GM21528 (cell line): ENCODE measurements around the gene TTC27.

Experiments
- ATAC-seq: cut with Tn5 transposase; IDR thresholded peaks from one replicate; pipeline ENCODE4 v1.9.1; 2021; ENCODE audit warnings: mild to moderate bottlenecking, moderate library complexity; ENCODE audit not compliant: unreplicated experiment, low FRiP score

TTC27 gene

DNA sequence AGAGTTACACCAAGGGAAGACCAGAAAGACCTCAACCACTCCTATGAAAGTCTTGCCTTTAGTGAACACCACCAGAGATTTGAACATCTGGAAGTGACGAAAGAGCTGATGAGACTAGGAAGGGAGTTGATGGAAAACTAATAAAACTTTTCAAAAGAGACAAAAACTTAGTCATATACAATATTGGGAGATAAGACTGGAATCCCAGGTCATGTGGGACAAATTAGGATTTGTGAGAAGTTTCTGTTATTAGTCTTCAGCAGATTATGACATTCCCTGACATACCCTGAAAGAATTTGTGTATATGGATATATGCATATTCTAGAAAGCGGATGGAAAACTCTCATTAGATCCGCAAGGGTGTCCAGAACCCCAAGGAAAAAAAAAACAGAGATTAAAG lies 173.9 kb downstream of the TTC27 start:
- ATAC-seq, result no peak

DNA sequence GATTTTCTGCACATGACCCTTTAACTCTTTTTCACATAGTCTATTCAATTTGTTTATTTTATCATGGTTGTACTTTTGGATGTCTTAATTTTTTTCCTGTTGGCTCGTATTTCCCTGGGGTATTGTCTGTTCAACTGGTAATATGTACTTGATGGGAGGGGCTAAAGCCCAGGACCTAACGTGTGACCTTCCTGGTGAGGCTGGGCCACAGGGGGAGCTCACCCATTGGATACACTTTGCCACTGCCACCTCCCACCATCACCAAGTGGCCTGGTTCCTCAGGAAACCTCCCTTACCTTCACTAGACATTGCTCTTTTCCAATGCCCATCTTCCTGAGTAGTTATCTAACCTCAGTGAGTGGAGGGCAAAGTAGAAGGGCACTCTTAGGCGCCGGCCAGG lies 175.0 kb downstream of the TTC27 start:
- no peak for ATAC-seq

DNA sequence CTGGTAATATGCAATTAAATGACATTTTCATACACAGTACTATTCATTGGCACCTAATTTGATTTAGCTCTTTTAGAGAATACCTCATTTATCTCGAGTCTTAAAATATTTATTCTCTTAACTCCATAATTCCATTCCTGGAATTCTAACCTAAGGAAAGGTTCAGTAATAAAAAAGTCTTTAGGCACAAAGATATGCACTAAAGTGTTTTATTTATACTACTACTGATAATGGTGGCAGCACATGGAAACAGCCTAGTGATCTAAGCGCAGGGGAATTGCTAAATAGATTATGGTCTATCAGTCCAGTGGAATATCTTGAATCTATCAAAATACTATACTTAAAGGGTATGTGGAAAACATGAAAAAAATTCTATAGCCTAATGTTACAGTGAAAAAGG lies 176.4 kb downstream of the TTC27 start:
- no peak for ATAC-seq

DNA sequence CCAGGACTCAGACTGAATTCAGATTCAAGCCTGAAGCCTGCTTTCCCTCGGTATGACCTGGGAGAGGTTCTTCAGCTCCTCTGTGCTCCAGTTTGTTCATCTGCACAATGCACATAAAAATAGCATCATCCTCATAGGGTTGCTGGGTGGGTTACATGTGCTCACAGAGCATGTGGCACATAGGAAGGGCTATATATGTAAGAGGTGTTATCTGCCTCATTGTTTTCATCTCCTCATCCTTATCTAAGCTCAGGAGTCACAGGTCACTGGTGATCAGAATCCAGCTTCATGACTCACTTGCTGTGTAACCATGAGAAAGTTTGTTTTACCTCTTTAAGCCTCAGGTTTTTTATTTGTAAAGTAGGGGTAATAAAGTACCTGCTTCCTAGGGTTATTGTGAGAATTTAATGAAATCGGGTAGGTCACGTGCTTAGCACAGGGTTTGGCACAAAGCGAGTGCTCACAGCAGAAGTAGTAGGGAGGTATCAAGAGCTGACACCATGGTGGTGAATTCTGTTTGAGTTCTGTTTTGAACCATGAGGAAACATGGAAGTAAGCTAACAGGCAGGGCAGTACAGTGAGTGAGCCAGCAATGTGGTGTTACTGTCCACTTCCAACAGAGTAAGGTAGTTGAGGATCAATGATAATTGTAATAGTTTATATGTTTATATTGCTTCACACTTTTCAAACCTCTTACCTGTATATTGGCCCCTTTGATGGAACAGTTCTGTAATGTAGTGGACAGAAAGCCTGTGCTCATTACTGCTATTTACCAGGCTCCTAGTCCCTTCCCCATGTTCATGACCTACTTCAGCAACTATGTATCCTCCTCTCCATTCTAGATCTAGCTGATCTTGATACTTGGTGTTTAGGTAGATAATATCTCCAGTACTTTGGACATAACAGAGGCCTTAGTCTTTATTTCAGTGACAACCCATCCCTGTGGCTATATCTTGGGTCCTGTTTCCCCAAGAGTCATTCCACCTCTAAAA lies 177.6 kb downstream of the TTC27 start:
- ATAC-seq, result no peak

DNA sequence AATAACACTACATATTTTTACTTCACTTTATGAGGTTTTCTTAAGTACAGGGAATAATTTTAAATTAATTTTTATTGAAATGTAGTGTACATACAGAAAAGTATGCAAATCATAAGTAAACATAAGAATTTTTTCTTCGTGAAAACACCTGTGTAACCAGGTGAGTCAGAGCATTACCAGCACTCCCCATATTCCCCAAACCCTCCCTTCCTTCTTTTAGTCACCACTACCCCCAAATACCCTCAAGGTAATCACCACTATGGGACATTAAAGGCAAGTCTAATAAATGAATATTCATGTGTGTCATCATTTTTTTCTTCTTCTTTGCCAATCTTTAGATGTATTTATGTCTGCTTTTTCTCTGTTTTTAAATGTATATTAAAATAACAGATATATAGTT lies 179.0 kb downstream of the TTC27 start:
- ATAC-seq, result no peak

DNA sequence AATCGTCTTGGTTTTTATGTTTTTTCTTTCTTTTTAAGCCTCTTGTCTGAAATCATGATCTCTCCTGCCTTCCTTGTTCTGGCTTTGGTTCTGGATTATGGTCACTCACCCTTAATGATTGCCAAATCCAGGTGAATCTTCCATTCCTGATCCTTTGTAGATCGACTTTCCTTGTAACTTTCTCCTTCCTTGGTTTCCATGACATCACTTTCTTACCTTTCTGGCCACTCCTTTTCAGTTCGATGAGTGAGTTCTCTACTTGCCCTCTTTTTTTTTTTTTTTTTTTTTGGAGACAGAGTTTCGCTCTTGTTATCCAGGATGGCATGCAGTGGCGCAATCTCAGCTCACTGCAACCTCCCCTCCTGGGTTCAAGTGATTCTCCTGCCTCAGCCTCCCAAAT lies 179.8 kb downstream of the TTC27 start:
- ATAC-seq, result no peak

DNA sequence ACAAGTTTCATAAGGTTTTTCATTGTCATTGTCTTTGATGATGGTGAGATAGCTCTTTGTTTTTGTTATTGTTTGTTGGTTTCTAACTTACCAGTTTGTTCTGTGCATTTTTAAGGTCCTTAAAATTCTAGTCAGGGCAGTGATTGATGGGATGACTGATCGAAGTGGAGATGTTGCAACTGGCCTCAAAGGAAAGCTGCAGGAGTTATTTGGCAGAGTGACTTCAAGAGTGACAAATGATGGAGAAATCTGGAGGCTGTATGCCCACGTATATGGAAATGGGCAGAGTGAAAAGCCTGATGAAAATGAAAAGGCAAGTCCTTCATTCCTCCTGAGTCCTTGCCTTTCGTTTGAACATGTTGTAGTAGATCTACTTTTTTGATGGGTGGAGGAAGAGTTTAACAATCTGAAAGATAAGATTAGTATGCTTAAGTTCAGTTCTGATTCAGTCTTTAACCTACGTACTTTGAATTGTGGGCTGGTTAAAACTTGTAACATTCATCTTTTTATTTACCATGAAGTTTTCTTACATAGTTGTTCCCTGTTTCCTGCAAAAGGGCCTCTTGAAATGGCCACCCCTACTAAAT lies 183.2 kb downstream of the TTC27 start:
- no peak for ATAC-seq

DNA sequence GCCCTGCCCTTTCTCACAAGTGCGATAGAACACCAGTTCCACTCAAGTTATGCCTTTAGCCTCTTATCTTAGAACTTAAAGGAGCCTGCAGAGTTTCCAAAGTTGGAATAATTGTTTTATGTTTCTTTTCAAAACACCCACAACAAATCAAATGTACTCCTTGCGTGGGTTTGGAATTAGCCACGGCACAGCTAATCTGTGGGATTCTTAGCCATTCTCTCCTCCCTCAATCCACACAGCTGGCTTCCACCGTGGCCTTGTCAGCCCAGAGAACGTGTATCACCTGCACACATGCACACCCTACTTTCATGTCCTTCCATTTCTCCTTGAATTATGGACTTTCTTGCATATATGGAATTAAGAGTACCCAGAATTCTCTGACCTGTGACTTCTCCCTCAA lies 183.8 kb downstream of the TTC27 start:
- no peak for ATAC-seq

DNA sequence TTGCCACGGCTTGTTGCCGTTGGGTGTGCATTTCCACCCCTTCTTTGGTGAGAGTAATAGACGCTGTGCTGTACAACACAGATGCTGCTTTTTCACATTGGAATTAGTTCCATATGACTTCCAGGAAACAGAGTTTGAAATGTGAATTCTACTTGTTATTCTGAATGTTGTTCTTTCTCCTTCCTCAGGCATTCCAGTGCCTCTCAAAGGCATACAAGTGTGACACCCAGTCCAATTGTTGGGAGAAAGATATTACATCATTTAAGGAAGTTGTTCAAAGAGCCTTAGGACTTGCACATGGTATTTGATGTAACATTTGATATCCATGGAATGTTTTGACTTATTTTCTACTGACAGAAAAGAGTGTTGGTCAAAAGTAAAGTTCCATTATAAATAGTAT lies 184.5 kb downstream of the TTC27 start:
- no peak for ATAC-seq

DNA sequence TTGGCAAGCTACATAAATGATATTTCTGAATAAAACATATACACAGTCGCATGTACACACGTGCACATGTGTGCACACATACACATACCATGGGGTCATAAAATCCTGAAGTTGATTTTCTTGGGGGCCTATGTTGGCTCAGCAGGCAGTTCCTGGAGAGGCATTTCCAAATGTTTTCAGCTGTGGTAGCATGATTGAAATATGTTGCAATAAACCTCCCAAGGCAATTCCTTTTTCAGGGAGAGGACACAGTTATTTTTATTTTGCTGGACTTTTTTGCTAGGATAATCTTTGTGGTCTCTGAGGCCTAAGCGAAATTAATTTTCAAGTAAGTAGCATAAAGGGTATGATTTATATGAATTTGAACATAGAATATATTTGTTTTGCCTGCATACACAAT lies 192.2 kb downstream of the TTC27 start:
- no peak for ATAC-seq

DNA sequence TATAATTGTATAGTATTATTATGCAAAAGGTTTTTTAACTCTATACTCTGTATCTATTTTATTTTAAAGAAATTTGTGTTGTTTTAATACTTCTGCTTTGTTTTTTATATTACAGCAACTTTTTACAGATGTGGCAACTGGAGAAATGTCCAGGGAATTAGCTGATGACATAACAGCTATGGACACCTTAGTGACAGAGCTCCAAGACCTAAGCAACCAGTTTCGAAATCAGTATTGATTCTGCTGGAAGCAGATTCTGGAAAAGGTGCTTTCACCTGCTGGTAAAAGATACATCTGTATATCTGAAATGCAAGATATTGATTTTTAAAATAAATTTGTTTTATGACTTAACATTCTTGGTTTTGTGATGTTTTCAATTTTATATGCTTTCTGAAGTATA lies 192.9 kb downstream of the TTC27 start:
- no peak for ATAC-seq

DNA sequence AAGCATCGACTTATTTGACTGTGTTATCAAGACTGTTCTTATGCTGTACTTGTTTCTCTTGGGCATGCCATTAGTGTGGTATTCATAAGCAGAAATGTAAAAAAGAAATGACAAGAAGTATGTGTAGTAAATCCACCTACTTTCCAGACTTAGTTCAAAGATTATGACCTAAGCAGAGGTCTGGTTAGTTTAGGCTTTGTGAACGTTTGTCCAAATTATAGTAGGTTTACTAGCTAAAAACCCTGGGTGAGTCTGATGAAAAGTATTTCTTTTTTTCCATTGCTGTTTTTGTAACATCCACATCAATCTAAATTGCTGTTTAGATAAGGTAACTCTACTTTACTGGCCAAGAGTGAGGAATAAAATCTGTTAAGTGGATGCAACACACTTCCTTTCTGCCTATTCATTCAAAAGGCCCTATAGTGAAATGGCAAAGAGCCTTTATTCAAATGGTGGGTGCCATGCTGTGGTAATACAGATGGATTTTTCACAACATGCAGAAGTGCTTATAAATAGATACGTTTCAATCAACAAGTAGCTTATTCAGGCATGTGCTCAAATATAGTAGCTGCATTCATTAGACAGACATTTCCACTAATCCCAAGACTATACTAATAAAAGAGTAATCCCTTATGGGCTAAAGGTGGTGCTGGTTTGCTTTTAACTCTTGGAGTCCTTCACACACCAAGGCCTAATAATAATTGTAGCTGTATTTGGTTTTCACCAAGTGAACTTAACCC lies 196.4 kb downstream of the TTC27 start:
- no peak for ATAC-seq

DNA sequence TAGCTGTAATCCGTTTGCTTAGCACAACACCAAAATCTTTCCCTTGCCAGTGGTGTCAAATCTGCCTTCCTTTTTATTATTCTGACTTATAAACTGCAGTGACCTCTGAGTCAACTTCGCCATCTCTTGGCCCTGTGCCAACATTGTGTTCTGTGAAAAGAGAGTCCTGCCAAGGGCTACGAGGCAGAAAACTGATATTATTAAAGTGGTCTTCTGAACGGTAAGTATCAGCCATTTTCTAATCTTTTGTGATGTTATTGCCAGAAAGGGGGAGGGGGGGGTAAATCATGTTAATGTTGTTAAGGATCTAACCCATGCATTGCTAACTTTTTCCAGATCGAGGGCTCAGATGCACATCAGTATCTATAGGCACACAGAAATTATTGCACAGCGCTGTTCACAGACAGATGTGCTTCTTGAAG lies 197.5 kb downstream of the TTC27 start:
- no peak for ATAC-seq

DNA sequence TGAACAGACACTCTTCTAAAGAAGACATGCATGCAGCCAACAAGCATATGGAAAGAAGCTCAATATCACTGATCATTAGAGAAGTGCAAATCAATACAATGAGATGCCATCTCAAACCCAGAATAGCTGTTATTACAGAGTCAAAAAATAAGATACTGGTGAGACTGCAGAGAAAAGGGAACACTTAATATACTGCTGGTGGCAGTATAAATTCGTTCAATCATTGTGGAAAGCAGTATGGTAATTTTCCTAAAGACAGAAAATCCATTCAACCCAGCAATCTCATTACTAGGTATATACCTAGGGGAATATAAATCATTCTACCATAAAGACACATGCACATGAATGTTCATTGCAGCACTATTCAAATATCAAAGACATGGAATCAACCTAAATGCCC lies 202.3 kb downstream of the TTC27 start:
- ATAC-seq, result no peak

DNA sequence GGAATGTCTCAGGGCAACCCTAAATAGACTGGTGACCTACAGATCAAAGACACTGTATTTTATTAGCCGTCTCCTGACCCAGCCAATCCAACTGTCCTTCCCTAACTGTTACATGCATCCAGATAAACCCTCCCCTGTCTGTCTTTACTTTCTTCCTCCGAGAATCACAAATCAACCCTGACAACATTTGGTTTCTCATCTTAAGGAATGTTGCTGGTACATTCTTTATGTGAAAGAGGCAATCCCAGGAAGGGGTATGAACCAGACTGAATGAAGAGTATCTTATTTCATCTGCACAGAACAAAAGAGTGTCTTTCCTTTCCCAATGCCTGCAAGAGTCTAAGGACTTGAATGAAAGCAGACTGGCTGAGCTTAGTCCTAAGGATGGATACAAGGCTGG lies 205.0 kb downstream of the TTC27 start:
- no peak for ATAC-seq

DNA sequence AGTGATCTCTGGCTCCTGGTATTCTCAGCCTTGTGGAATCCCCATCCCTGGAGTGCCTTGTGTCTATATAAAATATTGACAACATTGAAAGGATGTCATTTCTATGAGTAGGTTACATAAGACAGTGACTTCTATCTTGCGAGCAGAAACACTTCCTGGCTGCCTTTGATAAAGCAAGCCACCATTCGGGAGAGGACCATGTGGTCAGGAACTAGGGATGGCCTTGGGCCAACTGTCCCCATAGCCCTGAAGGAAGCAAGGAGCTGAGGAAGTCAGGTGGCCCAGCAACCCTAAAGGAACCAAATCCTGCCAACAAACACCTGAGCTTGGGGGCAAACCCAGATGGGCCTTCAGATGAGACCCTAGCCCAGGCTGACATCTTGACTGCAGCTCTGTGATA lies 205.9 kb downstream of the TTC27 start:
- no peak for ATAC-seq

DNA sequence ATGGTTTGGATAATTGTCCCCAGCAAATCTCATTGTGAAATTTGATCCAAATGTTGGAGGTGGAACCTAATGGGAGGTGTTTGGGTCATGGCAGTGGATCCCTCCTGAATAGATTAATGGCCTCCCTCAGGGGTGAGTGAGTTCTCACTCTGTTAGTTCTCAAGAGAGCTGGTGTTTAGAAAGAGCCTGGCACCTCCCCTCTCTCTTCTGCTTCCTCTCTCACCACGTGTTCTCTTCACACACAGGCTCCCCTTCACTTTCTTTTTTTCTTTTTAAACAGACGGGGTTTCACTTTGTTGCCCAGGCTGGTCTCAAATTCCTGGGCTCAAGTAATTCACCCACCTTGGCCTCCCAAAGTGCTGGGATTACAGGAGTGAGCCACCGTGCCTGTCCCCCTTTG lies 207.3 kb downstream of the TTC27 start:
- ATAC-seq, result peak; percentile 61

DNA sequence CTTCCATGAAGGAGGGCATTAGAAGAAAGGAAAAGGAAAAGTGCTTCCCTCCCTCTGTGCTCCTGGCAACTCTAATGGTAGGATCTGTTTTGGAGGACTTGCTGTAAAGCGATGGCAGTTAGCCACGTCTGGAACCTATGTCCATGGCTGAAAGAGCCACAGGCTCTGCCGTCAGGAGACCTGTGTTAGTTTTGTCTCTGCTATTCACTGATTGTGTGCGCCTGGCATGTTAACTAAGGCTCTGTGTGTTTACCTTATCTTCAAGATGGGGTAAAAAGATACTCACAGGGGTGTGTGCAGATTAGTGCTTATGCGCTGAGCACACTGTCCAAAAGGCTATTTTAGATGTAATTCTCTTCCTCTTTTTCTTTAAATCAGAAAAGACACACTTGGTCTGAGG lies 209.1 kb downstream of the TTC27 start:
- ATAC-seq, result no peak

DNA sequence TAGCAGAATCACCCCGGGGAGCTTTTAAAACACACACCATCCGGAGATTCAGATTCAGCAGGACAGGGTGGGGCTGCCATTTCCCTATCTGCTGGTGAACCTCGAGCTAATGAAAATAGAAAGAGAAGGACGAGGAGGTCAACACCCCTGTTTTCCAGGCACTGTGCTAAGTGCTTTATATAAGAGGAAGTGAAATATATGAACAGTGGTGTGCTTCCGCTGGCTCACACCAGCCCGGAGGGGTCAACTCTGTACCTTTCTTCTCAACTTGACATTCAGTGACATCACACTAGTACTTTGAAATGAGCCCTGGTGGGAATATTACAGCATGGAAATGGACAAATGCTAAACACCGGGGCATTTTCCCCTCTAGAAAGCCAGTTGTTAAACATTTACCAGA lies 210.6 kb downstream of the TTC27 start:
- ATAC-seq, result no peak

DNA sequence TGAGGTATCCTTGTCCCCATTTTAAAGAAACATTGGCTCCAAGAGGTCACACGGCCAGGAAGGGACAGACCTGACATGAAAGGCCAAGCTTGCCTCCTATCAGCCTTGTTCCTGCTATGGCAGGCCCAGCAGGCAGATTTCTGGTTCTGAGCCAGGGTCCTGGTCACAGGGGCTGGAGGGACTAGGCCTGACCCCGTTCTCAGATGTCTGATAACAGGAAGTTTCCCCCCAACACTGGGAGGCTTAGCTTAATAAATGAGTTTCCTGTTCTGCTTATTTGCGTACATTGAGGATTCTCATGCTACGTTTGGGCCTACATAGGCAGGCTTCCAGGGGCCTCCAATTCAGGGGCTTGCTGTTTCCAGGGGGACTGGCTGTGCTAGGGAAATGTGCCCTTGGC lies 211.1 kb downstream of the TTC27 start:
- no peak for ATAC-seq
